ENCODE measurements around the gene EHMT1. TPM values are rescaled to one million over a fixed set of nuclear protein-coding genes. Genes with fewer than 3 reads are reported as not detected.

The EHMT1 gene
- total and polyA plus RNA-seq, 2 of the 13 experiments (the other 11 are each of a cell fraction or from before 2014, with no cell fraction given), result 23.0 to 27.1 TPM

DNA sequence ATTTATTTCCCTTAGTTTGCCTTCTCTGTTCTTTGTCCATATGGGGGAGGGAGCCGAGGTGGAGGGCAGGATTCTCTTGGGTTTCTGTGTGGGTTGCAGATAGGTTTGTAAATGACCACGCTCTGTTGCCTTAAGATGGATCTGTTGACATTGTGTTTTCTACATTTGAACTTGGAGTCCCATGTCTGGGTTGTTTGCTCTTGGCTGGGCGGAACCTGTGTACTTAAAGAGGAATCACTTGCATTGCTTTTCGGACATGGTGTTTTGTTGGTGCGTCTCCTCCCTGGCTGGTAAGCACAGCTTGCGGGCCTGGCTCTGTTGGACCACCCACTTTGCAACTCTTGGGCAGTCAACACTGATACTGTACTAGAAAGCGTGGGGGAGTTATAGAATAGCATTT is 45.9 kb downstream of the EHMT1 start (continued):
- TF ChIP-seq EP300 (IDR thresholded peaks at IDR 0.05; ENCODE audit: low read depth in 2 of 2, low read length in 2 of 2) (0 out of 4 replicates have a peak, but pooled peaks of 1 of the 2 experiments have one; percentile 28), EP300 (CRISPR knock-in tag; IDR thresholded peaks at IDR 0.05; ENCODE audit: borderline replicate concordance) (no peak), FOXA3 (CRISPR knock-in tag; IDR thresholded peaks at IDR 0.05) (peak; percentile 81), HDAC2 (CRISPR knock-in tag; IDR thresholded peaks at IDR 0.05) (peak; percentile 50; the same call in 1 of the 2 replicates), SNRNP70 (IDR thresholded peaks at IDR 0.05; ENCODE audit: low read depth, low read length) (no peak), NFYC (CRISPR knock-in tag; IDR thresholded peaks at IDR 0.05) (no peak), ZBTB38 (CRISPR knock-in tag; IDR thresholded peaks at IDR 0.05) (no peak), FOXA1 (IDR thresholded peaks at IDR 0.05) (no peak), FOXA1 (CRISPR knock-in tag; IDR thresholded peaks at IDR 0.05) (peak; percentile 89), AFF4 (CRISPR knock-in tag; IDR thresholded peaks at IDR 0.05) (no peak), ZNF652 (CRISPR knock-in tag; IDR thresholded peaks at IDR 0.05; ENCODE audit: borderline replicate concordance, low read depth) (no peak), NPAS2 (CRISPR knock-in tag; IDR thresholded peaks at IDR 0.05; ENCODE audit: borderline replicate concordance) (no peak), FOXK1 (CRISPR knock-in tag; IDR thresholded peaks at IDR 0.05; ENCODE audit: borderline replicate concordance, low read depth) (peak; percentile 55; the same call in 1 of the 2 replicates), ZSCAN25 (CRISPR knock-in tag; IDR thresholded peaks at IDR 0.05) (no peak), SAP130 (CRISPR knock-in tag; IDR thresholded peaks at IDR 0.05; ENCODE audit: low read depth) (peak; percentile 57; the same call in 1 of the 2 replicates), ZNF780A (CRISPR knock-in tag; IDR thresholded peaks at IDR 0.05) (no peak), GTF3A (CRISPR knock-in tag; conservative IDR thresholded peaks at IDR 0.05) (no peak)
- TF ChIP-seq, protein P1, sequence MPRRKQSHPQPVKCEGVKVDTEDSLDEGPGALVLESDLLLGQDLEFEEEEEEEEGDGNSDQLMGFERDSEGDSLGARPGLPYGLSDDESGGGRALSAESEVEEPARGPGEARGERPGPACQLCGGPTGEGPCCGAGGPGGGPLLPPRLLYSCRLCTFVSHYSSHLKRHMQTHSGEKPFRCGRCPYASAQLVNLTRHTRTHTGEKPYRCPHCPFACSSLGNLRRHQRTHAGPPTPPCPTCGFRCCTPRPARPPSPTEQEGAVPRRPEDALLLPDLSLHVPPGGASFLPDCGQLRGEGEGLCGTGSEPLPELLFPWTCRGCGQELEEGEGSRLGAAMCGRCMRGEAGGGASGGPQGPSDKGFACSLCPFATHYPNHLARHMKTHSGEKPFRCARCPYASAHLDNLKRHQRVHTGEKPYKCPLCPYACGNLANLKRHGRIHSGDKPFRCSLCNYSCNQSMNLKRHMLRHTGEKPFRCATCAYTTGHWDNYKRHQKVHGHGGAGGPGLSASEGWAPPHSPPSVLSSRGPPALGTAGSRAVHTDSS (CRISPR knock-in tag; conservative IDR thresholded peaks at IDR 0.05), result no peak
- TF ChIP-seq, protein P2, sequence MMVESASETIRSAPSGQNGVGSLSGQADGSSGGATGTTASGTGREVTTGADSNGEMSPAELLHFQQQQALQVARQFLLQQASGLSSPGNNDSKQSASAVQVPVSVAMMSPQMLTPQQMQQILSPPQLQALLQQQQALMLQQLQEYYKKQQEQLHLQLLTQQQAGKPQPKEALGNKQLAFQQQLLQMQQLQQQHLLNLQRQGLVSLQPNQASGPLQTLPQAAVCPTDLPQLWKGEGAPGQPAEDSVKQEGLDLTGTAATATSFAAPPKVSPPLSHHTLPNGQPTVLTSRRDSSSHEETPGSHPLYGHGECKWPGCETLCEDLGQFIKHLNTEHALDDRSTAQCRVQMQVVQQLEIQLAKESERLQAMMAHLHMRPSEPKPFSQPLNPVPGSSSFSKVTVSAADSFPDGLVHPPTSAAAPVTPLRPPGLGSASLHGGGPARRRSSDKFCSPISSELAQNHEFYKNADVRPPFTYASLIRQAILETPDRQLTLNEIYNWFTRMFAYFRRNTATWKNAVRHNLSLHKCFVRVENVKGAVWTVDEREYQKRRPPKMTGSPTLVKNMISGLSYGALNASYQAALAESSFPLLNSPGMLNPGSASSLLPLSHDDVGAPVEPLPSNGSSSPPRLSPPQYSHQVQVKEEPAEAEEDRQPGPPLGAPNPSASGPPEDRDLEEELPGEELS (CRISPR knock-in tag; IDR thresholded peaks at IDR 0.05), result peak; percentile 63
- TF ChIP-seq, protein P3, sequence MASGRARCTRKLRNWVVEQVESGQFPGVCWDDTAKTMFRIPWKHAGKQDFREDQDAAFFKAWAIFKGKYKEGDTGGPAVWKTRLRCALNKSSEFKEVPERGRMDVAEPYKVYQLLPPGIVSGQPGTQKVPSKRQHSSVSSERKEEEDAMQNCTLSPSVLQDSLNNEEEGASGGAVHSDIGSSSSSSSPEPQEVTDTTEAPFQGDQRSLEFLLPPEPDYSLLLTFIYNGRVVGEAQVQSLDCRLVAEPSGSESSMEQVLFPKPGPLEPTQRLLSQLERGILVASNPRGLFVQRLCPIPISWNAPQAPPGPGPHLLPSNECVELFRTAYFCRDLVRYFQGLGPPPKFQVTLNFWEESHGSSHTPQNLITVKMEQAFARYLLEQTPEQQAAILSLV (CRISPR knock-in tag; IDR thresholded peaks at IDR 0.05; ENCODE audit: borderline replicate concordance), result no peak

All from HepG2 (cell line).